ENCODE measurements around the gene TCEA3. TPM values are rescaled to one million over a fixed set of nuclear protein-coding genes. Genes with fewer than 3 reads are reported as not detected.

The TCEA3 gene
- total RNA-seq, 2 donors from 2014 or later: 65.2 to 115 TPM

GRCh38 chr1:23387494-23387893, 37.1 kb downstream of the TCEA3 start:
- no peak overlapping the region for H3K4me3 ChIP-seq
- H3K4me1 ChIP-seq (replicated peaks): no peaks in the 10 kb centered on the region
- 71% methylated on average over 8 of the region's 8 CpGs for WGBS
- no peaks in the 10 kb centered on the region for H3K9me3 ChIP-seq
- H3K36me3 ChIP-seq: no peaks in the 10 kb centered on the region
- DNase-seq (ENCODE audit: low spot score): no peak
- no peaks in the 10 kb centered on the region for H3K27me3 ChIP-seq (replicated peaks; ENCODE audit: insufficient read depth)
- no peak for TF ChIP-seq POLR2AphosphoS5 (IDR thresholded peaks at IDR 0.05)
- no peak for TF ChIP-seq POLR2A (IDR thresholded peaks at IDR 0.05)
- TF ChIP-seq CTCF (IDR thresholded peaks at IDR 0.05): no peak
- no peak overlapping the region for H3K27ac ChIP-seq
- intact Hi-C loops (cut with DNase I): no loop called here

- WGBS: 67% methylated on average over 14 of the region's 14 CpGs
- intact Hi-C loops (cut with DNase I): no loop called here
- no peak for DNase-seq (ENCODE audit: low spot score)
- H3K27me3 ChIP-seq (replicated peaks; ENCODE audit: insufficient read depth): no peaks in the 10 kb centered on the region
- no peak overlapping the region for H3K27ac ChIP-seq
- no peaks in the 10 kb centered on the region for H3K36me3 ChIP-seq
- no peak overlapping the region for H3K4me3 ChIP-seq
- no peak for TF ChIP-seq POLR2A (IDR thresholded peaks at IDR 0.05)
- no peak for TF ChIP-seq CTCF (IDR thresholded peaks at IDR 0.05)
- no peak for TF ChIP-seq POLR2AphosphoS5 (IDR thresholded peaks at IDR 0.05)
- H3K4me1 ChIP-seq (replicated peaks): no peaks in the 10 kb centered on the region
- no peaks in the 10 kb centered on the region for H3K9me3 ChIP-seq
Measured at GRCh38 chr1:23385119-23385621, 39.4 kb downstream of the TCEA3 start.

- Histone ChIP-seq H3K36me3 (no peaks in the 10 kb centered on the region), H3K4me1 (replicated peaks) (no peaks in the 10 kb centered on the region), H3K27ac (peak overlapping the region; percentile 9 to 45), H3K9me3 (no peaks in the 10 kb centered on the region), H3K4me3 (no peak overlapping the region), H3K27me3 (replicated peaks; ENCODE audit: insufficient read depth) (no peaks in the 10 kb centered on the region)
- TF ChIP-seq CTCF (IDR thresholded peaks at IDR 0.05) (no peak), POLR2A (IDR thresholded peaks at IDR 0.05) (no peak), POLR2AphosphoS5 (IDR thresholded peaks at IDR 0.05) (no peak)
- no peak for DNase-seq (ENCODE audit: low spot score)
- 79% methylated on average over 11 of the region's 11 CpGs for WGBS
- intact Hi-C loops (cut with DNase I): no loop called here
Measured at GRCh38 chr1:23384312-23385058, 40.1 kb downstream of the TCEA3 start.

- no peaks in the 10 kb centered on the region for H3K27me3 ChIP-seq (replicated peaks; ENCODE audit: insufficient read depth)
- intact Hi-C loops (cut with DNase I): no loop called here
- 51% methylated on average over 8 of the region's 8 CpGs for WGBS
- no peaks in the 10 kb centered on the region for H3K36me3 ChIP-seq
- no peaks in the 10 kb centered on the region for H3K9me3 ChIP-seq
- H3K4me3 ChIP-seq: no peak overlapping the region
- no peaks in the 10 kb centered on the region for H3K4me1 ChIP-seq (replicated peaks)
- DNase-seq (ENCODE audit: low spot score): no peak
- TF ChIP-seq POLR2AphosphoS5 (IDR thresholded peaks at IDR 0.05): peak; percentile 55
- no peak for TF ChIP-seq POLR2A (IDR thresholded peaks at IDR 0.05)
- peak overlapping the region; percentile 9 to 45 for H3K27ac ChIP-seq
Measured at GRCh38 chr1:23383577-23384311, 40.8 kb downstream of the TCEA3 start.

GRCh38 chr1:23381233-23381885, 43.2 kb downstream of the TCEA3 start:
- Histone ChIP-seq H3K4me3 (no peak overlapping the region), H3K4me1 (replicated peaks) (peaks cover 10% of the 10 kb centered on the region), H3K36me3 (no peaks in the 10 kb centered on the region), H3K27ac (no peak overlapping the region), H3K9me3 (no peaks in the 10 kb centered on the region), H3K27me3 (replicated peaks; ENCODE audit: insufficient read depth) (no peaks in the 10 kb centered on the region)
- TF ChIP-seq POLR2AphosphoS5 (IDR thresholded peaks at IDR 0.05) (no peak), POLR2A (IDR thresholded peaks at IDR 0.05) (no peak), CTCF (IDR thresholded peaks at IDR 0.05) (no peak)
- no peak for DNase-seq (ENCODE audit: low spot score)
- WGBS: 68% methylated on average over 5 of the region's 5 CpGs
- intact Hi-C loops (cut with DNase I): no loop called here

Measured in prostate gland (tissue), 2 donors.